ENCODE measurements around the gene PRR16.
"Not testable (repeated sequence)": the region's sequence is repeated elsewhere in the genome, so short reads cannot be mapped to it uniquely, and the experiment has no call there.

The PRR16 gene

GRCh38 chr5:120678279-120678678, 214.2 kb downstream of the PRR16 start:
- no peak for DNase-seq

- no peak for DNase-seq
Measured at GRCh38 chr5:120682851-120683250, 218.8 kb downstream of the PRR16 start.

GRCh38 chr5:120683580-120683979, 219.5 kb downstream of the PRR16 start:
- DNase-seq: no peak

- no peak for DNase-seq
Measured at GRCh38 chr5:120684213-120684612, 220.1 kb downstream of the PRR16 start.

- DNase-seq: no peak
Measured at GRCh38 chr5:120684749-120685415, 220.8 kb downstream of the PRR16 start.

GRCh38 chr5:120690621-120691407, 226.7 kb downstream of the PRR16 start:
- DNase-seq: no peak

GRCh38 chr5:120692325-120692724, 228.2 kb downstream of the PRR16 start:
- DNase-seq: no peak

- no peak for DNase-seq
Measured at GRCh38 chr5:120695368-120695880, 231.3 kb downstream of the PRR16 start.

GRCh38 chr5:120697147-120697546, 233.0 kb downstream of the PRR16 start:
- no peak for DNase-seq

GRCh38 chr5:120697670-120698327, 233.7 kb downstream of the PRR16 start:
- not testable (repeated sequence) for DNase-seq

GRCh38 chr5:120700653-120701052, 236.6 kb downstream of the PRR16 start:
- DNase-seq: not testable (repeated sequence)

GRCh38 chr5:120702817-120703538, 238.9 kb downstream of the PRR16 start:
- not testable (repeated sequence) for DNase-seq

- no peak for DNase-seq
Measured at GRCh38 chr5:120703918-120704587, 240.0 kb downstream of the PRR16 start.

GRCh38 chr5:120706877-120707276, 242.8 kb downstream of the PRR16 start:
- DNase-seq: no peak

- DNase-seq: no peak
Measured at GRCh38 chr5:120717381-120717780, 253.3 kb downstream of the PRR16 start.

- no peak for DNase-seq
Measured at GRCh38 chr5:120730214-120730613, 266.1 kb downstream of the PRR16 start.

GRCh38 chr5:120734033-120734432, 269.9 kb downstream of the PRR16 start:
- no peak for DNase-seq

- DNase-seq: no peak
Measured at GRCh38 chr5:120735076-120735475, 271.0 kb downstream of the PRR16 start.

All from stimulated activated CD4-positive, alpha-beta T cell treated with anti-CD3 and anti-CD28 coated beads, Interleukin-4, amount 100 ng/mL, for 1 hour (primary cell).